Chondrocyte (in vitro differentiated cells): ENCODE data around the gene KLHL10. TPM values are rescaled to one million over a fixed set of nuclear protein-coding genes. Genes with fewer than 3 reads are reported as not detected.
A peak's percentile ranks its signal among the peaks of the same experiment; 100 is the strongest.

Source experiments
- DNase-seq: peaks from one replicate; pipeline ENCODE4 v3.0.0; 2021; ENCODE audit warnings: mixed read lengths, low spot score
- H3K27ac Mint-ChIP-seq: one replicate; pipeline ENCODE4 v1.8.0; 2021; ENCODE audit warnings: mild to moderate bottlenecking, moderate library complexity, mixed read lengths; ENCODE audit not compliant: unreplicated experiment
- H3K27me3 Mint-ChIP-seq: 2 replicates; pipeline ENCODE4 v1.8.0; 2021; ENCODE audit warnings: low read depth, mixed read lengths
- H3K36me3 Mint-ChIP-seq: 2 replicates; pipeline ENCODE4 v1.8.0; 2021; ENCODE audit warnings: low read depth, mixed read lengths
- H3K4me1 Mint-ChIP-seq: 2 replicates; pipeline ENCODE4 v1.8.0; 2021; ENCODE audit warnings: low read depth, mild to moderate bottlenecking, mixed read lengths
- H3K4me3 Mint-ChIP-seq: one replicate; pipeline ENCODE4 v1.8.0; 2021; ENCODE audit warnings: mild to moderate bottlenecking, moderate library complexity, mixed read lengths; ENCODE audit not compliant: unreplicated experiment
- H3K9me3 Mint-ChIP-seq: 2 replicates; pipeline ENCODE4 v1.8.0; 2021; ENCODE audit warnings: low read depth, mixed read lengths
- total RNA-seq: library from RNA; stranded (reverse); gene quantifications from 3 replicates; pipeline ENCODE4 v1.2.1, GENCODE V29; 2021
- TF ChIP-seq, protein P1 (sequence below): fragments of 200-600 bp; sonication (generic); IDR thresholded peaks from 2 replicates; pipeline ENCODE4 v1.5.0; 2021; ENCODE audit warnings: antibody characterized with exemption, mild to moderate bottlenecking, moderate library complexity

KLHL10 gene
- total RNA-seq, 1 donor from 2014 or later, result not detected

GRCh38 chr17:41812381-41813151, 25.1 kb upstream of the KLHL10 start, which contains the start of gene FKBP10:
Gene FKBP10, plus strand, starts transcription at chr17:41813004. Its CDS starts 31 bp downstream, at chr17:41813035.
- Mint-ChIP-seq H3K27ac (peak within 1 kb of the TSS; percentile 95), H3K27me3 (no peaks in the 10 kb centered on the region), H3K9me3 (no peaks in the 10 kb centered on the region), H3K36me3 (peaks cover 15% of the 10 kb centered on the region), H3K4me3 (peak within 1 kb of the TSS; percentile 99), H3K4me1 (peaks cover 46% of the 10 kb centered on the region)
- TF ChIP-seq, protein P1, sequence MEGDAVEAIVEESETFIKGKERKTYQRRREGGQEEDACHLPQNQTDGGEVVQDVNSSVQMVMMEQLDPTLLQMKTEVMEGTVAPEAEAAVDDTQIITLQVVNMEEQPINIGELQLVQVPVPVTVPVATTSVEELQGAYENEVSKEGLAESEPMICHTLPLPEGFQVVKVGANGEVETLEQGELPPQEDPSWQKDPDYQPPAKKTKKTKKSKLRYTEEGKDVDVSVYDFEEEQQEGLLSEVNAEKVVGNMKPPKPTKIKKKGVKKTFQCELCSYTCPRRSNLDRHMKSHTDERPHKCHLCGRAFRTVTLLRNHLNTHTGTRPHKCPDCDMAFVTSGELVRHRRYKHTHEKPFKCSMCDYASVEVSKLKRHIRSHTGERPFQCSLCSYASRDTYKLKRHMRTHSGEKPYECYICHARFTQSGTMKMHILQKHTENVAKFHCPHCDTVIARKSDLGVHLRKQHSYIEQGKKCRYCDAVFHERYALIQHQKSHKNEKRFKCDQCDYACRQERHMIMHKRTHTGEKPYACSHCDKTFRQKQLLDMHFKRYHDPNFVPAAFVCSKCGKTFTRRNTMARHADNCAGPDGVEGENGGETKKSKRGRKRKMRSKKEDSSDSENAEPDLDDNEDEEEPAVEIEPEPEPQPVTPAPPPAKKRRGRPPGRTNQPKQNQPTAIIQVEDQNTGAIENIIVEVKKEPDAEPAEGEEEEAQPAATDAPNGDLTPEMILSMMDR, result no peak
- peak; percentile 96 for DNase-seq

DNA sequence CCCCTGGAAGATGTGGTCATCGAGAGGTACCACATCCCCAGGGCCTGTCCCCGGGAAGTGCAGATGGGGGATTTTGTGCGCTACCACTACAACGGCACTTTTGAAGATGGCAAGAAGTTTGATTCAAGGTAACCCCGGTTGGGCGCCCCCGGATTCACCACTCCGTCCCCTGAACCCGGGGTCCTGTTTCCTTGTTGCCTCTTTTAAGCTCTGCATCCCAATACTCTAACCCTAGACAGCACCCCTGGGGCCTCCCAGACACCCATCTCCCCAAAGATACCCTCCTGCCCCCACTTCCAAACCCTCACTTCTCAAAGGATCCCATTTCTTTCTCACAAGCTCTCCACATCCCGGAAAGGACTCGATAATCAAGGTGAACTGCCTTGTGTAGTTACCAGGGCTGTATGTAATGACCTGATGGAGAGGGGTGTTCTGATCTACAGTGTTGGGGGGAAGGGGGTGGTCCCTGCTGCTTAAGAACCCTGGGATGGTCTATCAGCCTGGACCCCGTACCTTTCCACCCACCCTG, 24.4 kb upstream of the KLHL10 start:
- TF ChIP-seq, protein P1, result no peak
- H3K4me3 Mint-ChIP-seq, result peak overlapping the region; percentile 99
- H3K27ac Mint-ChIP-seq, result peak overlapping the region; percentile 95
- no peaks in the 10 kb centered on the region for H3K9me3 Mint-ChIP-seq
- H3K27me3 Mint-ChIP-seq, result no peaks in the 10 kb centered on the region
- no peak for DNase-seq
- peaks cover 18% of the 10 kb centered on the region for H3K36me3 Mint-ChIP-seq
- H3K4me1 Mint-ChIP-seq, result peaks cover 46% of the 10 kb centered on the region

GRCh38 chr17:41813699-41814124, 23.9 kb upstream of the KLHL10 start:
- peaks cover 19% of the 10 kb centered on the region for H3K36me3 Mint-ChIP-seq
- H3K27me3 Mint-ChIP-seq, result no peaks in the 10 kb centered on the region
- TF ChIP-seq, protein P1, result no peak
- no peak for DNase-seq
- peak overlapping the region; percentile 95 for H3K27ac Mint-ChIP-seq
- peaks cover 46% of the 10 kb centered on the region for H3K4me1 Mint-ChIP-seq
- peak overlapping the region; percentile 99 for H3K4me3 Mint-ChIP-seq
- H3K9me3 Mint-ChIP-seq, result no peaks in the 10 kb centered on the region

DNA sequence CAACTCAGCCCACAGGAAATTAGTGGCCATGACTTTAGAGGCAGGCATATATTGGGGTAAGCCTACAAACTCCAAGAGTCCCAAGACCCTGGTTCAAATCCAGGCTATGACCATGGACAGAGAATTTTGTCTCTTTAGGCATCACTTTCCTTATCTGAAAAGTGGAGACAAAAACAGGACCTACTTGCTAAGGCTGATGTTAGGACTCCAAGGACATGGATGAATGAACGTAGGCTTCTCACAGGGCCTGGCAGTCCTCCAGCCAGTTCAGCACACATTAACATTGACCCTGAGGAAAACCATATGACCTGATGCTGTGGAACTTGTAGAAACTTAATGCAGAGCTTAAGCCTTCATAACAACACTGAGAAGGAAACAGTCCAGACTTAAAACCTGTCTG, 23.4 kb upstream of the KLHL10 start:
- Mint-ChIP-seq H3K36me3 (peaks cover 18% of the 10 kb centered on the region), H3K9me3 (no peaks in the 10 kb centered on the region), H3K4me3 (peak overlapping the region; percentile 99), H3K27ac (peak overlapping the region; percentile 95), H3K4me1 (peaks cover 45% of the 10 kb centered on the region), H3K27me3 (no peaks in the 10 kb centered on the region)
- TF ChIP-seq, protein P1, result no peak
- DNase-seq, result no peak

- H3K4me1 Mint-ChIP-seq, result peaks cover 27% of the 10 kb centered on the region
- no peak overlapping the region for H3K4me3 Mint-ChIP-seq
- TF ChIP-seq, protein P1, result no peak
Observed at GRCh38 chr17:41816637-41817320, 20.8 kb upstream of the KLHL10 start.

More at GRCh38 chr17:41816637-41817320, 20.8 kb upstream of the KLHL10 start:
- Mint-ChIP-seq H3K27me3 (no peaks in the 10 kb centered on the region), H3K9me3 (no peaks in the 10 kb centered on the region), H3K36me3 (peaks cover 20% of the 10 kb centered on the region), H3K27ac (peak overlapping the region; percentile 63)
- DNase-seq, result no peak
